Mesenchymal stem cell (in vitro differentiated cells and primary cell): ENCODE results near the gene SOCS6.
A peak's percentile ranks its signal among the peaks of the same experiment; 100 is the strongest.
"Not testable (repeated sequence)": the region's sequence is repeated elsewhere in the genome, so short reads cannot be mapped to it uniquely, and the experiment has no call there.

Experiments used
- DNase-seq: peaks from one replicate; pipeline ENCODE4 v3.0.0-alpha.2; 2013
- H2AFZ ChIP-seq: one replicate; pipeline ENCODE4 v1.6.1; 2013; ENCODE audit warnings: low read depth, mild to moderate bottlenecking, control low read depth, inconsistent platforms, low read length, moderate library complexity
- H2AK5ac ChIP-seq: 2 replicates; pipeline ENCODE4 v1.6.1; 2013; ENCODE audit warnings: low read length, moderate library complexity, mild to moderate bottlenecking, inconsistent platforms; ENCODE audit not compliant: severe bottlenecking
- H2BK120ac ChIP-seq: one replicate; pipeline ENCODE4 v1.6.1; 2013; ENCODE audit warnings: low read depth, mild to moderate bottlenecking, inconsistent platforms, low read length, moderate library complexity
- H2BK12ac ChIP-seq, 2 experiments: one replicate each; pipeline ENCODE4 v1.6.1; 2013; ENCODE audit warnings: inconsistent platforms in 2 of 2, low read length in 2 of 2, mild to moderate bottlenecking in 2 of 2, moderate library complexity in 2 of 2, control low read depth in 1 of 2
- H2BK15ac ChIP-seq: one replicate; pipeline ENCODE4 v1.6.1; 2013; ENCODE audit warnings: mild to moderate bottlenecking, low read depth, inconsistent platforms; ENCODE audit not compliant: poor library complexity, severe bottlenecking
- H2BK5ac ChIP-seq: 2 replicates; pipeline ENCODE4 v1.6.1; 2013; ENCODE audit warnings: low read depth, mild to moderate bottlenecking, low read length, control low read depth, inconsistent platforms; ENCODE audit not compliant: poor library complexity, severe bottlenecking
- H3K14ac ChIP-seq, 2 experiments: one replicate each; pipeline ENCODE4 v1.6.1; 2013; ENCODE audit warnings: inconsistent platforms in 2 of 2, low read length in 2 of 2, control low read depth in 1 of 2, mild to moderate bottlenecking in 1 of 2, moderate library complexity in 1 of 2
- H3K18ac ChIP-seq, 2 experiments: one replicate each; pipeline ENCODE4 v1.6.1; 2013; ENCODE audit warnings: inconsistent platforms in 2 of 2, low read length in 2 of 2, control low read depth in 1 of 2, low read depth in 1 of 2, mild to moderate bottlenecking in 1 of 2
- H3K23ac ChIP-seq, 2 experiments: one replicate each; pipeline ENCODE4 v1.6.1; 2013; ENCODE audit warnings: inconsistent platforms in 2 of 2, low read length in 2 of 2, mild to moderate bottlenecking in 2 of 2, moderate library complexity in 2 of 2, control low read depth in 1 of 2
- H3K27ac ChIP-seq: 2 replicates; pipeline ENCODE4 v1.5.1; 2013; ENCODE audit warnings: mild to moderate bottlenecking, moderate library complexity, low read length, control low read depth, inconsistent platforms; ENCODE audit not compliant: poor library complexity, severe bottlenecking
- H3K27me3 ChIP-seq, 2 experiments: 2 replicates each; pipeline versions ENCODE4 v1.6.1 to v1.7.0; 2013; ENCODE audit warnings: low read length in 2 of 2, mild to moderate bottlenecking in 2 of 2, moderate library complexity in 2 of 2, control low read depth in 1 of 2, inconsistent platforms in 1 of 2; ENCODE audit not compliant: control insufficient read depth in 1 of 2, insufficient read depth in 1 of 2
- H3K36me3 ChIP-seq, 2 experiments: 2 replicates each; pipeline versions ENCODE4 v1.6.1 to v1.7.0; 2013; ENCODE audit warnings: low read length in 2 of 2, control low read depth in 1 of 2, inconsistent platforms in 1 of 2, low read depth in 1 of 2, mild to moderate bottlenecking in 1 of 2; ENCODE audit not compliant: insufficient read depth in 2 of 2, control insufficient read depth in 1 of 2
- H3K4ac ChIP-seq, 2 experiments: one replicate each; pipeline ENCODE4 v1.6.1; 2013; ENCODE audit warnings: inconsistent platforms in 2 of 2, low read length in 2 of 2, mild to moderate bottlenecking in 2 of 2, moderate library complexity in 2 of 2, control low read depth in 1 of 2, low read depth in 1 of 2
- H3K4me1 ChIP-seq: 2 replicates; pipeline ENCODE4 v1.6.1; 2013; ENCODE audit warnings: low read depth, low read length, control low read depth; ENCODE audit not compliant: control insufficient read depth, insufficient read depth
- H3K4me2 ChIP-seq: 2 replicates; pipeline ENCODE4 v1.6.1; 2013; ENCODE audit warnings: low read length, mild to moderate bottlenecking, inconsistent platforms; ENCODE audit not compliant: poor library complexity, severe bottlenecking
- H3K4me3 ChIP-seq, 2 experiments: 2 replicates each; pipeline versions ENCODE4 v1.5.1 to v1.7.0; 2013; ENCODE audit warnings: low read length in 2 of 2, mild to moderate bottlenecking in 2 of 2, control low read depth in 1 of 2, low read depth in 1 of 2; ENCODE audit not compliant: insufficient read depth in 1 of 2
- H3K79me1 ChIP-seq: replicated peaks from 2 replicates; pipeline ENCODE4 v1.6.1; 2013; ENCODE audit warnings: mild to moderate bottlenecking, control low read depth, low read length, inconsistent platforms; ENCODE audit not compliant: poor library complexity, severe bottlenecking
- H3K9ac ChIP-seq: 2 replicates; pipeline ENCODE4 v1.7.0; 2013; ENCODE audit warnings: mild to moderate bottlenecking, low read length, moderate library complexity
- H3K9me3 ChIP-seq: 2 replicates; pipeline ENCODE4 v1.7.0; 2013; ENCODE audit warnings: mild to moderate bottlenecking, low read length; ENCODE audit not compliant: control insufficient read depth
- H4K8ac ChIP-seq: one replicate; pipeline ENCODE4 v1.6.1; 2013; ENCODE audit warnings: inconsistent platforms, mild to moderate bottlenecking, low read length, moderate library complexity
- H4K91ac ChIP-seq: one replicate; pipeline ENCODE4 v1.6.1; 2013; ENCODE audit warnings: mild to moderate bottlenecking, low read length, inconsistent platforms
- WGBS: methylation state at CpG from one replicate; pipeline ENCODE4 v1.1.7; 2013; ENCODE audit warnings: mixed read lengths; 5-methylcytosine and 5-hydroxymethylcytosine counted together

Gene SOCS6

DNA sequence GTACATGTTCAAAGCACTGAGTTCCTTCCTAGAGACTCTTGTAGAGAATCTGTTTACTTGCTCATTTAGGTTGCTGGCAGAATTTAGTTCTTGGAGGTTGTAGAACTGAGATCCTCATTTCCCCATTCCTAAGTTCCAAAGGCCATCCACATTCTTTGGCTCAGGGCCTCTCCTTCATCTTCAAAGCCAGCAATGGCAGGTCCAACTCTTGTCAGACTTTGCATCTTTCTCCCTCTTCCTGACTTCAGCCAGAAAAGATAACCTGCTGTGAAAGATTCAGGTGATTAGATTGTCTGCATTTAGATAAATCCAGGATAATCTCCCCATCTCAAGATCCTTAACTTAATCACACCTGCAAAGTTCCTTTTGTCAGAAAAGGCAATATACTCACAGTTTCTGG, 51.1 kb downstream of the SOCS6 start:
- H3K36me3 ChIP-seq: peaks cover 3 to 63% of the 10 kb centered on the region in 2 experiments
- no peak overlapping the region for H2BK15ac ChIP-seq
- H3K27me3 ChIP-seq: no peaks in the 10 kb centered on the region
- no peak overlapping the region for H4K91ac ChIP-seq
- H4K8ac ChIP-seq: no peak overlapping the region
- no peak overlapping the region for H3K4me2 ChIP-seq
- no peak overlapping the region for H3K27ac ChIP-seq
- no peak overlapping the region for H3K14ac ChIP-seq
- peaks cover 2% of the 10 kb centered on the region for H3K79me1 ChIP-seq
- H3K9me3 ChIP-seq: peaks cover 11% of the 10 kb centered on the region
- H2AK5ac ChIP-seq: no peak overlapping the region
- no peak overlapping the region for H3K9ac ChIP-seq
- H2BK5ac ChIP-seq: no peak overlapping the region
- DNase-seq: no peak
- H2AFZ ChIP-seq: no peak overlapping the region
- H3K23ac ChIP-seq: no peak overlapping the region
- no peaks in the 10 kb centered on the region for H3K4me1 ChIP-seq
- no peak overlapping the region for H3K4ac ChIP-seq
- H2BK12ac ChIP-seq: no peak overlapping the region
- no peak overlapping the region for H3K18ac ChIP-seq
- H2BK120ac ChIP-seq: no peak overlapping the region
- no peak overlapping the region for H3K4me3 ChIP-seq

DNA sequence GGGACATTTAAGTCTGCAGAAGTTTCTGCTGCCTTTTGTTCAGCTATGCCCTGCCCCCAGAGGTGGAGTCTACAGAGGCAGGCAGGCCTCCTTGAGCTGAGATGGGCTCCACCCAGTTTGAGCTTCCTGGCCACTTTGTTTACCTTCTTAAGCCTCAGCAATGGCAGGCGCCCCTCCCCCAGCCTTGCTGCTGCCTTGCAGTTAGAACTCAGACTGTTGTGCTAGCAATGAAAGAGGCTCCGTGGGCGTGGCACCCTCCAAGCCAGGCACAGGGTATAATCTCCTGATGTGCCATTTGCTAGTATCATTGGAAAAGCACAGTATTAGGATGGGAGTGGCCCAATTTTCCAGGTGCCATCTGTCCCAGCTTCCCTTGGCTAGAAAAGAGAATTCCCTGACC, 59.6 kb downstream of the SOCS6 start:
- not testable (repeated sequence) for H3K4me1 ChIP-seq, H2BK5ac ChIP-seq, H3K27me3 ChIP-seq, H2BK15ac ChIP-seq, H2AK5ac ChIP-seq, H3K4me3 ChIP-seq, H3K27ac ChIP-seq, H2BK12ac ChIP-seq, DNase-seq, H3K14ac ChIP-seq, H3K18ac ChIP-seq, H2BK120ac ChIP-seq, H3K23ac ChIP-seq, H3K4me2 ChIP-seq, H3K79me1 ChIP-seq, H4K91ac ChIP-seq, H3K9ac ChIP-seq, H3K4ac ChIP-seq
- H2AFZ ChIP-seq: peak overlapping the region; percentile 42
- peaks cover 4 to 54% of the 10 kb centered on the region in 2 experiments for H3K36me3 ChIP-seq
- peaks cover 21% of the 10 kb centered on the region for H3K9me3 ChIP-seq
- WGBS: 82% methylated on average over 3 of the region's 3 CpGs
- peak overlapping the region; percentile 72 for H4K8ac ChIP-seq

GRCh38 chr18:70349316-70349715, 60.5 kb downstream of the SOCS6 start:
- H4K8ac ChIP-seq: no peak overlapping the region
- H3K4ac ChIP-seq: no peak overlapping the region
- no peak overlapping the region for H3K27ac ChIP-seq
- no peak overlapping the region for H4K91ac ChIP-seq
- no peak overlapping the region for H3K4me2 ChIP-seq
- H3K23ac ChIP-seq: no peak overlapping the region
- H3K79me1 ChIP-seq: no peaks in the 10 kb centered on the region
- H3K27me3 ChIP-seq: no peaks in the 10 kb centered on the region
- no peak overlapping the region for H2BK15ac ChIP-seq
- no peak overlapping the region for H3K4me3 ChIP-seq
- H3K9ac ChIP-seq: no peak overlapping the region
- H2AK5ac ChIP-seq: no peak overlapping the region
- no peaks in the 10 kb centered on the region for H3K4me1 ChIP-seq
- H2AFZ ChIP-seq: no peak overlapping the region
- H3K18ac ChIP-seq: no peak overlapping the region
- no peak overlapping the region for H3K14ac ChIP-seq
- H2BK120ac ChIP-seq: no peak overlapping the region
- peaks cover 30% of the 10 kb centered on the region for H3K9me3 ChIP-seq
- H2BK5ac ChIP-seq: no peak overlapping the region
- H2BK12ac ChIP-seq: no peak overlapping the region
- H3K36me3 ChIP-seq: peaks cover 5 to 59% of the 10 kb centered on the region in 2 experiments
- DNase-seq: no peak

DNA sequence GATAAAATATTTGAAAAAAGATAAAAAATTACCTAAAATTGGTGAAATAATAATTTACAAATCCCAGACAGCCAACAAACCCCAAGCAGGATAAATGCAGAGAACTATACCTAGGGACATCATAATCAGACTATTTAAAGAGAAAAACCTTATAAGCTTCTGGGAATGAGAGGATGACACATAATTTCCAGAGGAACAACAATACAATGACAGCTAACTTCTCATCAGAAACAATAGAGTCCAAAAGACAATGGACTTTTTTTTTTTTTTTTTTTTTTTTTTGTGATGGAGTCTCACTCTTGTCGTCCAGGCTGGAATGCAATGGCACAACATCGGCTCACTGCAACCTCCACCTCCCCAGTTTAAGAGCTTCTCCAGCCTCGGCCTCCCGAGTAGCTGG, 65.2 kb downstream of the SOCS6 start:
- H3K36me3 ChIP-seq: peaks cover 2 to 65% of the 10 kb centered on the region in 2 experiments
- H3K4me1 ChIP-seq: no peaks in the 10 kb centered on the region
- H2AK5ac ChIP-seq: no peak overlapping the region
- H2BK15ac ChIP-seq: no peak overlapping the region
- H3K18ac ChIP-seq: no peak overlapping the region
- H3K4me3 ChIP-seq: no peak overlapping the region
- H3K27ac ChIP-seq: no peak overlapping the region
- no peak overlapping the region for H2BK5ac ChIP-seq
- H3K14ac ChIP-seq: no peak overlapping the region
- H4K8ac ChIP-seq: no peak overlapping the region
- H3K79me1 ChIP-seq: no peaks in the 10 kb centered on the region
- H3K4me2 ChIP-seq: no peak overlapping the region
- H3K9ac ChIP-seq: no peak overlapping the region
- no peak overlapping the region for H3K23ac ChIP-seq
- DNase-seq: no peak
- H2AFZ ChIP-seq: no peak overlapping the region
- no peaks in the 10 kb centered on the region for H3K27me3 ChIP-seq
- peaks cover 40% of the 10 kb centered on the region for H3K9me3 ChIP-seq
- 100% methylated on average over 2 of the region's 4 CpGs for WGBS
- H3K4ac ChIP-seq: no peak overlapping the region
- H2BK120ac ChIP-seq: no peak overlapping the region
- H2BK12ac ChIP-seq: no peak overlapping the region
- no peak overlapping the region for H4K91ac ChIP-seq
